H1 (cell line): ENCODE data around the gene MEP1B. TPM values are rescaled to one million over a fixed set of nuclear protein-coding genes. Genes with fewer than 3 reads are reported as not detected.

Experiments
- ASH2L ChIP-seq: fragments of 200-600, 300-600 bp; sonication (generic); IDR thresholded peaks from one replicate; pipeline ENCODE4 v1.7.1; 2017; ENCODE audit warnings: low read length
- BCL11A ChIP-seq, 2 experiments: IDR thresholded peaks; one replicate each; pipeline ENCODE4 v1.6.1; 2011; ENCODE audit warnings: low read depth in 2 of 2, low read length in 2 of 2, mild to moderate bottlenecking in 2 of 2
- GABPA ChIP-seq: IDR thresholded peaks from 2 replicates; pipeline ENCODE4 v1.6.1; 2011; ENCODE audit warnings: mild to moderate bottlenecking, low read length, moderate library complexity, borderline replicate concordance; ENCODE audit not compliant: insufficient read depth
- JUN ChIP-seq: IDR thresholded peaks from 2 replicates; pipeline ENCODE4 v1.6.1; 2011; ENCODE audit warnings: low read depth, mild to moderate bottlenecking, improper control_type of control experiment, low read length
- MAFK ChIP-seq: IDR thresholded peaks from 2 replicates; pipeline ENCODE4 v1.6.1; 2012; ENCODE audit warnings: low read depth, mild to moderate bottlenecking, improper control_type of control experiment, low read length
- SP4 ChIP-seq: IDR thresholded peaks from 2 replicates; pipeline ENCODE4 v1.6.1; 2012; ENCODE audit warnings: low read length, inconsistent platforms
- TBP ChIP-seq: IDR thresholded peaks from 2 replicates; pipeline ENCODE4 v1.6.1; 2011; ENCODE audit warnings: low read depth, low read length, improper control_type of control experiment
- TEAD4 ChIP-seq: IDR thresholded peaks from 2 replicates; pipeline ENCODE4 v1.6.1; 2012; ENCODE audit warnings: low read depth, low read length, inconsistent platforms, mixed read lengths
- polyA plus RNA-seq, 7 experiments: library from polyadenylated mRNA; depleted of rRNA in 3 of 7; stranded (reverse) in 5 of 7; unstranded in 2 of 7; fragments of >200 nt in 5 of 7; fragments of 200-250 nt in 2 of 7; gene quantifications; 1 replicate in 5 of 7; 2 replicates in 1 of 7; 4 replicates in 1 of 7; pipeline versions ENCODE4 v1.2.1 to v1.2.3, GENCODE V29; 2011 to 2013; ENCODE audit warnings: missing spikeins in 2 of 7, mixed read lengths in 2 of 7
- total RNA-seq: library from RNA; stranded (reverse); fragmentation: NEBNext Ultra II Directional; extraction: Animal tissue kit (Norgen Biotek cat#: 25700); gene quantifications from 2 replicates; pipeline ENCODE4 v1.2.1, GENCODE V29; 2021

Gene MEP1B
- total and polyA plus RNA-seq, 2 of the 8 experiments (the other 6 are each of a cell fraction or from before 2014, with no cell fraction given), result not detected

DNA sequence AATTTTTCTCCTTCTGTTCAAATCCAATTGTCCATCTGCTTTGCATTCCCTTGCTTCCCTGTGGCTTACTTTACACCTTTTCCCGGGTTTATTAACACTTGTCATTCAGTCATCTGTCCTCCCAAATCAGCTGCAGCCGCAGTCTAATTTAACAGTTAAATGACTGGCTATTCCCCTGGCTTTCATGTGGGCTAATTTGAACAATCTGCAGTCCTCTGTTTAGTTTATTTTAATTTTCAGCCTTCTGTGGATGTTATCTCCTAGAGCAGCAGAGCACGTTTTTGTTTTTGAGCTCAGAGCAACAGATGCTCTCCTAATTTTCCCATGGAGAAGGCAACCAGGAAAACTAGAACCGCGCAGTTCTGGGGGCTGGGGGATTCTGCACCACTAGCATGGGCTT is 55.0 kb downstream of the MEP1B start (continued):
- TF ChIP-seq MAFK, result no peak
- TF ChIP-seq SP4, result no peak
- TF ChIP-seq BCL11A (IDR thresholded peaks at IDR 0.05; ENCODE audit: low read depth in 2 of 2, low read length in 2 of 2), result no peak
- TF ChIP-seq TBP, result no peak
- no peak for TF ChIP-seq JUN
- no peak for TF ChIP-seq TEAD4
- no peak for TF ChIP-seq ASH2L
- no peak for TF ChIP-seq GABPA
